ENCODE data around the gene KCNAB3.

KCNAB3 gene

GRCh38 chr17:7903154-7904103 lies 26.2 kb downstream of the KCNAB3 start:
- DNase-seq (ENCODE audit: low read depth in 3 of 3), result no peak

GRCh38 chr17:7897773-7898172 lies 31.9 kb downstream of the KCNAB3 start:
- DNase-seq (ENCODE audit: low read depth in 3 of 3), result no peak

DNA sequence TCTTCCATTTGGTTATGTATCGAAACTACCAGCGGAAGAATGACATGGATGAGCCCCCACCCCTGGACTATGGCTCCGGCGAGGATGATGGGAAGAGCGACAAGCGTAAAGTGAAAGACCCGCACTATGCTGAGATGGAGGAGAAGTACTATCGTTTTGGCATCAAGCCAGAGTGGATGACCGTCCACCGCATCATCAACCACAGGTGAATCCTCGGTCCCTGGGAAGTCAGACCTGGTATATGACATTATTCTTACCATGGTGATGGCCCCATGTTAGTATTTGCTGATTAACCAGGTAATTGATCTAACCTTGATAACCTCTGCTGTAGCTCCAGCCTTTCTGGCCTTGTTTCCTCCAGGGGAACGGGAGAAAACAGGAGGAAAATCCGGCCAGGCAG lies 32.6 kb downstream of the KCNAB3 start:
- no peak for DNase-seq (ENCODE audit: low read depth in 3 of 3)

DNA sequence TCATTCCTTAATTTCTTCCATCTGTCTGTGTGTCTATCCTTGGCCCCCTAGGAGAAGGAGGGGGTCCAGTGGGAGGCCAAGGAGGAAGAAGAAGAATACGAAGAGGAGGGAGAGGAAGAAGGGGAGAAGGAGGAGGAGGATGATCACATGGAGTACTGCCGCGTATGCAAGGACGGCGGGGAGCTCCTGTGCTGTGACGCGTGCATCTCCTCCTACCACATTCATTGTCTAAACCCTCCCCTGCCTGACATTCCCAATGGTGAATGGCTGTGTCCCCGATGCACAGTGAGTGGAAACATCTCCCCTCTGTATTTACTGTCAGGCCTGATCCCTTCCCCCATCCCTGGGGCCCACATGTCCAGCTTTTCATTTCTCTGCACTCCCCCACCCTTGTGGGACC lies 34.8 kb downstream of the KCNAB3 start:
- no peak for DNase-seq (ENCODE audit: low read depth in 3 of 3)

- DNase-seq (ENCODE audit: low read depth in 3 of 3), result no peak
Measured at GRCh38 chr17:7894226-7894625, 35.4 kb downstream of the KCNAB3 start.

DNA sequence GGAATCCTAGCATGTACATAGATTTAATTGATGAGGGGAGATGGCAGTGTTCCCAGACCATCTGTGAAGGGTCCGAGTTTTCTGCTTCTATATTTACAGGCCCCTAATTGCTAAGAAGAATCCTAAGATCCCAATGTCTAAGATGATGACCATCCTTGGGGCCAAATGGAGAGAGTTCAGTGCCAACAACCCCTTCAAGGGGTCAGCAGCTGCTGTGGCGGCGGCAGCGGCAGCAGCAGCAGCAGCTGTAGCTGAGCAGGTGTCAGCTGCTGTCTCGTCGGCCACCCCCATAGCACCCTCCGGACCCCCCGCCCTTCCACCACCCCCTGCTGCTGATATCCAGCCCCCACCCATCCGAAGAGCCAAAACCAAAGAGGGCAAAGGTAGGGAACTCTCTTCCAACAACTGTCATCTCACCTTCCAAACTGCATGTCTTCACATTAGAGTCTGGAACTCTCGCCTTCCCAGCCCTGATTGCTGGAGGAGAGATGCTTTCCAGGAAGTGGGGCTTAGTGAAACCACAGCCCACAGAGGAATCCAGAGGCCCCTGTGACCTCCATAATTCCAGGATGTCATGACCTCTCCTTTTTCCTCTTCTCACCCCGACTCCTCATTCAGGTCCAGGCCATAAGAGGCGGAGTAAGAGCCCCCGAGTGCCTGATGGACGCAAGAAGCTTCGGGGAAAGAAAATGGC lies 36.3 kb downstream of the KCNAB3 start:
- DNase-seq (ENCODE audit: low read depth in 3 of 3), result no peak

- DNase-seq (ENCODE audit: low read depth in 3 of 3), result no peak
Measured at GRCh38 chr17:7889166-7889955, 40.3 kb downstream of the KCNAB3 start.

DNA sequence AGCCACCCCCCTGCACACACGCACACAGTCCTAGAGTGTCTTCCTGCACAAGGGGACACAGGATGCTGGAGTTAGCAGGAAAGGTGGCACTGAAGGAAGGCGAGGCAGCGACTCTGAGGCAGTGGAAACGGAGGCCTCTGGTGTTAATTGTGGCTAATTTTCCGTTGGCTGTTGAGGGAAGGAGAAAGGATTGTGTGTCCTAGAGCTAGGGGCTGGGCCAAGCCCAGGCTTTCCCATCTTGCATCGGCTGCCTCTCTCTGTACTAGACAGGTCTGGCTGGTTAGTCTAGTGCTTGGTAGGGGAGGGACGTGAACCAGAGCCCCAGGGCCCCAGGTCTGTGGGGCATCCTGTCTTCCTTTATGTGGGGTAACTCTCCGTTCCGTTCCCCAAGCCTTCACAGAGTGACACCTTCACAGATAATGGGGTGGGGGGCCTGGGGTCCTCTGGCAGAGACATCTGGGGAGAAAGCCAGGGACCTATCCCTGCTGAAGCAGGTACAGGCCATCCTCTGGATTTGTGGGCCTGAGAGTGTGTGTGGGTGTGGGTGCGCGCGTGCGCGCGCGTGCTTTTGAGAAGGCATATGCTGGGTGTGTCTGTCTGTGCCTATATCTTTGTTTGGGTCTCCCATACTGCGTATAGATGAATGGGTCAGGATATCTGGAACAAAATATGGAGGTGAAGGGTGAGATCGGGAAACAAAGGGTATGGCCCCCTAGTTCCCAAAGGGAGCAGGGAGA lies 41.3 kb downstream of the KCNAB3 start, which contains the start of gene CHD3:
Gene CHD3, plus strand, starts transcription at position 606 of the 737 bp plus-strand sequence. CDS start 212 bp downstream, outside the sequence.
- peak; percentile 40 to 43 (median 41) for DNase-seq (ENCODE audit: low read depth in 3 of 3)

DNA sequence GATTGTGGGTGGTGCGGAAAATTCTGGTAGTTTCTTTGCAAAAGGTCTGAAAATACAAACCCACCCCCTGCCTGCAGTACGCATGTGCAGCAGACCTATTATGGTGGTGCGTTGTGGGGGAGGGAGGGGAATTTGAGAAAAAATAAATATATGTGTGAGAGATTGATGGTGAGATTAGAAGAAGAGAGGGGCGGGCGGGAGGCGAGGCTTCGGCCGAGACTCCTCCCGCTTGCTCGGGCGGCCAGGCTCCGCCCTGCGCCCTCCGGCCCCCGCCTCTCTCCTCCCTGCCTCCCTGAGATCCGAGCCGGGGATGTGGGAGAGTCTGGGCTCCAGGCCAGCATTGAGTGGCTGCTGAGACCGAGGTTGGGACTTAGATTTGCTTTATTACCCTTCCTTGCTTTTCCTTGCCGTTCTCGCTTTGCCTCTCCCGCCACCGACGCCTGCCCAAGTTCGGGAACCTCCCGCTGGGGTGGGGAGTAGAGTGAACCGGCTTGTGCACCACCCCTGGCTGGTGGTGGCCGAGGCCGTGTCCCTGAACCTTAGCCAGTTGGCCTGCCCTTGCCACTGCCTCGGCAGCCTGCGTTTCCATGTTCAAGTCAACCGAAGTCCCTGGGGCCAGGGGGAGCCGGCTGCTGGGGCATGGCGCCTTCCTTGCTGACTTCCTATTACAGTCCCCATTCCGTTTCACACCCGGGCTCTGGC lies 42.0 kb downstream of the KCNAB3 start:
- peak; percentile 69 to 88 (median 84) for DNase-seq (ENCODE audit: low read depth in 3 of 3)

GRCh38 chr17:7887038-7887481 lies 42.6 kb downstream of the KCNAB3 start:
- DNase-seq (ENCODE audit: low read depth in 3 of 3), result no peak

DNA sequence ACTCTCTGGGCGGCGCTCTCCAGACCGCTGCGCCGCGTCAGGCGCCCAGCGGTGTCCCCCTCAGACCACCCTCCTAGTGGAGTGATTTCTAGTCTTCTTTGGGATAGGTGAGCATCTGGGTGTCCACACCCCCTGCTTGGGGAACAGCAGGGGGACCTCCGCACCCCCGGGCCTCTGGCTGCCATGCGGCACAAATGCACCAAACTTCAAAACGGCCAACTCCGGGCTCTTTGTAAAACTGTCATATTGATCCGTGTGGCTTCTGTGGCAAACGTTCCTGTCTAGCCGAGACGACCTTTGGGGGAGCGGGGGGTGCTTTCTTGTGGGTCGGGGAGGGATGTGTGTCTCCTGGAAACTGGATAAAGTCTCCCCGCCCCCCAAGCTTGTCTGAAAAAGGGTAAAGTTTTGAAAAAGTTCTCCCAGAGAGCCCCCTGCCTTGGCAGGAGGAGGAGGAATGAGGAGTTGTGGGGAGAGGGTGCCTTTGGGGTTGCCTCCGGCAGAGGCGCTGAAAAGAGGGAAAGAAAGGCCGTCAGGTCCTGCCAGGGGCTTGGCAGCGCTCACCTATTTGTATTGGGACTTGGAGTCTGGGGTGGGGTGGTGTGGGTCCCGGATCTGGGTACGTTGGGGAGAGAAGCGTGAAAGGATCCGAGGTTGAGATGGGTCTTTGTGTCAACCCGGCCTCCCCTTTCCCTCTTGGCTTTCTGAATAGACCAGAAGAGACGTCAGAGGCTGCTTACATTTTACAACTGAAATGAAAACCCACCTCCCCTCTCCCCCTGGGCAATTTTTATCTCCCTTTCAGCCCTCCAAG lies 43.2 kb downstream of the KCNAB3 start:
- DNase-seq (ENCODE audit: low read depth in 3 of 3), result peak in 2 of 3 experiments; percentile 15 to 28

GRCh38 chr17:7885367-7886226 lies 44.1 kb downstream of the KCNAB3 start:
- DNase-seq (ENCODE audit: low read depth in 3 of 3), result peak in 2 of 3 experiments; percentile 15 to 36

- peak in 2 of 3 experiments; percentile 46 to 49 for DNase-seq (ENCODE audit: low read depth in 3 of 3)
Measured at GRCh38 chr17:7884581-7885366, 44.9 kb downstream of the KCNAB3 start.

DNA sequence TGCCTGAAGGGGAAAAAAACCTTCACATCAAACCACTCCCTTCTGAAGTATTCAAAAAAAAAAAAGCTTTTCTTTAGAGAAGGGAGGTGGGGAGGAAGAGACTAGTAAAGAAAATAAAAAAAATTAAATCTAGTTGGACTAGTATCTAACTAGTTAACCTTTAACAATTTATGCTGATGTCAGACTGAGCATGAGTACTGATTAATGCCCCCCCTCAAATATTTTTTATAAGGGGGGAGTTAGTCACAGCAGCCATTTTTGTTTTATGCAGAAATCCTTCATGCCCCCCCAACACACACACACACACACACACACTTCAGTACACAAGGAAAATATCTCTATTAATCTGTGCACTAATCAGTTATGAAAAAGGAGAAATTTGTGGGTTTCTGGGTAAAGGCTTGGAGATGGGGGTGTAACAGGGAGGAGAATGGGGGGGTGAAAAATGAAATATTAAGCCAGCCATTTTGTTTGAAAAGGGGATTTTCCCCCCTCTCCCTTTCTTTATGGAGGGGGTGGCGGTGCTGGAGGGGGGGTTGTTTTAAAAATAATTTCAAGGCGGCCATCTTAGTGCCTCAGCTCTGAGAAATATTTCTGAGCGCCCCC lies 45.8 kb downstream of the KCNAB3 start:
- no peak for DNase-seq (ENCODE audit: low read depth in 3 of 3)

GRCh38 chr17:7882629-7883028 lies 47.0 kb downstream of the KCNAB3 start:
- no peak for DNase-seq (ENCODE audit: low read depth in 3 of 3)

GRCh38 chr17:7882068-7882467 lies 47.6 kb downstream of the KCNAB3 start:
- no peak for DNase-seq (ENCODE audit: low read depth in 3 of 3)

DNA sequence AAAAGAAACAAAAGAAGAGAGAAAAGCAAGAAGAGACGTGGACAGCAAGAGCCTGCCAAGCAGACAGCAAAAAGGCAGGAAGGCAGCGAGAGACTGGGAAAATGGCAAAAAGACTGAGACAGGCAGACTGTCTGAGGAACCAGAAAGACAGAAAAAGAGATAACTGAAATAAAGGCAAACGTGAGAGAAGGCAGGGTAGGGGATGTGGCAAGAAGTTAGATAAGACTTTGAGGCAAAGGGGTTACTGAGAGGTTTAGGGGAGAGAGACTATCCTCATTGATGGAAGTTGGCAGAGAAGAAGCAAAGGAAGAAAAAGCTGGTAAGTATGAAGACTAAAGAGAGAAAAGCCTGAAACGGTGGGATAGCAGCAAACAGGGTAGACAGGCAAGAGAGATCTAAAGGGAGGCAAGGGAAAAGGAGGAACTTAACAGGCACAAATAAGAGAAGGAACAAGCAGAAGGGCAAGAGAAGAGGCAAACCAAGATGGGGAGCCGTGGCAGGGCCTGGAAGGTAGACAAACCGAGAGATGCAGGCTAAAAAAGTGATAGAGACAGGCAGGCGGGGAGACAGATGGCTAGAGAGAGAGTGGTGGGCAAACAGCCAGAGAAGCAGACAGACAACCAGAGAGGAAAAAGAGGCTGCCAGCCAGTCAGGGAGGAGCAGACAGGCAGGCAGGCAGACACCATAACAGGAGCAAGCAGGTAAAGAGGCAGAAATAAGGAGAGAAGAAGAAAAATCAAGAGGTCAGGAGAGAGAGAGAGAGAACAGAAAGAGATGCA lies 48.2 kb downstream of the KCNAB3 start:
- DNase-seq (ENCODE audit: low read depth in 3 of 3), result no peak
